ENCODE results near the gene MAU2. TPM values are rescaled to one million over a fixed set of nuclear protein-coding genes. Genes with fewer than 3 reads are reported as not detected.
A peak's percentile ranks its signal among the peaks of the same experiment; 100 is the strongest.

Gene MAU2
- total and polyA plus RNA-seq, 10 of the 15 experiments (the other 5 are each of a cell fraction or from before 2014, with no cell fraction given): 1.8 to 47.2 (median 22.1) TPM

- TF ChIP-seq PAX8 (IDR thresholded peaks at IDR 0.05) (no peak), SMAD1 (IDR thresholded peaks at IDR 0.05; ENCODE audit: low read depth, partially characterized antibody) (no peak), POLR2AphosphoS2 (IDR thresholded peaks at IDR 0.05; ENCODE audit: low read depth, low read length) (no peak), ZNF687 (IDR thresholded peaks at IDR 0.05) (peak; percentile 91), MTA3 (IDR thresholded peaks at IDR 0.05; ENCODE audit: borderline replicate concordance, low read length) (no peak), JUND (IDR thresholded peaks at IDR 0.05; ENCODE audit: low read depth, low read length) (no peak), IRF4 (IDR thresholded peaks at IDR 0.05; ENCODE audit: low read depth, low read length) (no peak), ZBTB11 (CRISPR knock-in tag; IDR thresholded peaks at IDR 0.05) (no peak), RB1 (IDR thresholded peaks at IDR 0.05; ENCODE audit: borderline replicate concordance) (peak; percentile 76; the same call in 1 of the 2 replicates), SREBF1 (IDR thresholded peaks at IDR 0.05; ENCODE audit: low read length) (no peak), YY1 (IDR thresholded peaks at IDR 0.05; ENCODE audit: low read depth, low read length) (peak; percentile 80), MTA2 (IDR thresholded peaks at IDR 0.05; ENCODE audit: low read depth) (peak; percentile 62; the same call in 1 of the 2 replicates), PKNOX1 (IDR thresholded peaks at IDR 0.05) (no peak), EP300 (IDR thresholded peaks at IDR 0.05; ENCODE audit: borderline replicate concordance in 1 of 2, control insufficient read depth in 1 of 2, low read depth in 2 of 2, low read length in 2 of 2) (no peak), YBX1 (IDR thresholded peaks at IDR 0.05) (no peak), SKIL (IDR thresholded peaks at IDR 0.05; ENCODE audit: low read depth, poor library complexity, severe bottlenecking) (no peak), RAD51 (IDR thresholded peaks at IDR 0.05) (no peak)
These were observed 46.1 kb downstream of the MAU2 start (continued) for GRCh38 chr19:19366434-19367396.
